Hippocampal formation (tissue), 2 donors: ENCODE measurements around the gene PARP6.

ENCODE experiments used
- DNase-seq, 2 donors: peaks; one replicate each; lab custom pipeline; 2025; lab: John Stamatoyannopoulos, UW

The PARP6 gene, protein sequence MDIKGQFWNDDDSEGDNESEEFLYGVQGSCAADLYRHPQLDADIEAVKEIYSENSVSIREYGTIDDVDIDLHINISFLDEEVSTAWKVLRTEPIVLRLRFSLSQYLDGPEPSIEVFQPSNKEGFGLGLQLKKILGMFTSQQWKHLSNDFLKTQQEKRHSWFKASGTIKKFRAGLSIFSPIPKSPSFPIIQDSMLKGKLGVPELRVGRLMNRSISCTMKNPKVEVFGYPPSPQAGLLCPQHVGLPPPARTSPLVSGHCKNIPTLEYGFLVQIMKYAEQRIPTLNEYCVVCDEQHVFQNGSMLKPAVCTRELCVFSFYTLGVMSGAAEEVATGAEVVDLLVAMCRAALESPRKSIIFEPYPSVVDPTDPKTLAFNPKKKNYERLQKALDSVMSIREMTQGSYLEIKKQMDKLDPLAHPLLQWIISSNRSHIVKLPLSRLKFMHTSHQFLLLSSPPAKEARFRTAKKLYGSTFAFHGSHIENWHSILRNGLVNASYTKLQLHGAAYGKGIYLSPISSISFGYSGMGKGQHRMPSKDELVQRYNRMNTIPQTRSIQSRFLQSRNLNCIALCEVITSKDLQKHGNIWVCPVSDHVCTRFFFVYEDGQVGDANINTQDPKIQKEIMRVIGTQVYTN

DNA sequence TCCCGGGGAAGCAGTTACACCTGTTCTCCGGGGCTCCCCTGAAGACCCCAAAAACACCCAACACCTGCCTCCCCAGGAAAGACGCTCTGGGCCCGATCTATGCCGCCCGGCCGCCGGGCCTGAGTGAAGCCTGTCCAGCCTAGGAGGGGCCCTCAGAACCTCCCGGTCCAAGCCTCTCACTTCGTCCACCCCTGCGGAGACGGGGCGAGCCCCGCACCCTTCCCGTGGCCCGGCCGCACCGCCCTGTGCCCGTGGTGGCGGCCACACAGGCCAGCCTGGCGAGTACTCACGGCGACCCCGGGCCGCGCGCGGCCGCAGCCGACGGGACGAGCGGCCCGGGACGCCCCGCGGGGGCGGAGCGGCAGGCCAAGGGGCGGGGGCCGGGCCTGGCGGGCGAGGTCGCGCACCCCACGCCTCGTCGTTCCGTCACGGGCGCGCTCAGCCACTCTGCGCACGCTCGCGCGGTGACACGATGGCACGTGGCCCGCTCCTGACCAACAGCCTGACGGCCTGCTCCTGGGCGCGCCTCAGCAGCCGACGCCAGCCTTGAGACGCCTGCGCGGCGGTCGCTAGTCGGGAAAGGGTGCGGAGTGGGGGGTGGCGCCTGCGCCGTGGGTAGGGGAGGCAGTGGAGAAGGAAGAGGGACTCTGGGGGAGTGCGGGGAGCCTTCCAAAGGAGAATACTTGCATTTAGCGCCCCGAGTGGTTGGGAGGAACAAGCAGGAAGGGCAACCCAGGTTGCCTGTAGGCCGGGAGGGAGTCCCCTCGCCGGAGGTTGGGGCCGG is at the start of gene PARP6:
Gene PARP6, minus strand, starts transcription at position 342 of the 784 bp plus-strand sequence. CDS start 5,077 bp downstream, outside the sequence.
- peak; percentile 97 to 98 for DNase-seq

DNA sequence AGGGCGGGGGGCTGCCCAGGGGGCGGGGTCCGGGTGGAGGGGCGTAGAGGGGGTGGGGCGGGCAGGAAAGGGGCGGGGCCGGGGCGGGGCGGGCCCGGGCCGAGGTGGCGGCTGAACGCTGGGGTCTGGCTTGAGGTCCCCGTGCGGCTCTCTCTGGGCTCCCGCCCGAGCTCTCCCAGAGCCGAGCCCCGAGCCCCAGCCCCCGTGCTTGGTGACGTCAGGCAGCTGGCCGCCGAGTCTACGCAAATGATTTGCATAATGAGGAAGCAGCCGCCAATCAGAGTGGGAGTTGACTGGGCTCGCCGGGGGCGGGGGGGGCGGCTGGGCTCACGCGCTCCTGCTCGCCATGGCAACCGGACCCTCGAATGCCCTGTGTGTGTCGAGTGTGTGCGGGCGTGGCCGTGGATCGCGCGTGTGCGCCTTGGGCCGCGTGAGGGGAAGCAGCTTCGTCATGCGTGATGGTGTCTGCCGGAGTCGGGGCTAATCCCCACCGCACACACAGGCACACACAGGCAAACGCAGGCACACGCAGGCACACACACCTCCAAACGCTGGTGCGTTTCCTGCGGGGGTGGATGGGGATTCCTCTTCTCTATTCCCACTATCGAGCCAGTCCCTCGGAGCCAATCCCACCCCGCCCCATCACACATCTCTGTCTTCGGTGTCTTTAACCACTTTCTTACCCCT is 47.8 kb upstream of the PARP6 start, which contains the start of gene CELF6:
Gene CELF6, minus strand, starts transcription at position 173 of the 687 bp plus-strand sequence. CDS start 283 bp downstream, outside the sequence.
- peak; percentile 59 to 60 for DNase-seq

DNA sequence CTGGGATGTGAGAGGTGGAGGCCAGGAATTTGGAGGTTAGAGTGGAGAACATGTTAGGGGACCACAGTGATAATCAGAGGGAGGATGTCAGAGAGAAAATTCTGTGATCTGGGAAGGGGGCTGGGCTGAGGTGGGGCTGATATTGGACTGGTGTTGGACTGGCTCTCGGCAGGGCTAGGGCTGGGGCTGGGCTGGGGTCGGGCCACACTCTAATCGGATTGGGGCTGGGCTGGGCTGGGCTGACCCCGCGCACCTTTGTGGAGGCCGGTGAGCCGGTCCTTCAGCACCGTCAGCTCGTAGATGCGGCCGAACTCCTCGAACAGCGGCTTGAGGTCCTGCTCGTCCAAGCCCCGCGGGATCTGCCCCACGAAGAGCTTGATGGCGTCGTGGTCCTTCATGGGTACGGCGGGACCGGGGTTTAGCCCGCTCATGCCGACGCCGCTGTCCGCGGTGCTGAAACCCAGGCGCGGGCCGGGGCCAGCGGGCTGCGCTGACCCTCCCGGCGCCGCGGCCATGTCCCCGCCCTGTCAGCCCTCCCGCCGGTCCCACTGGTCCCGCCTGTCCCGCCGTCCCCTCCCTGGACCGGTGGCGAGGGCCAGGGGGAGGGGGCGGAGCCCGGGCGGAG is 47.1 kb upstream of the PARP6 start:
- peak in 1 of 2 donors; percentile 60 for DNase-seq

DNA sequence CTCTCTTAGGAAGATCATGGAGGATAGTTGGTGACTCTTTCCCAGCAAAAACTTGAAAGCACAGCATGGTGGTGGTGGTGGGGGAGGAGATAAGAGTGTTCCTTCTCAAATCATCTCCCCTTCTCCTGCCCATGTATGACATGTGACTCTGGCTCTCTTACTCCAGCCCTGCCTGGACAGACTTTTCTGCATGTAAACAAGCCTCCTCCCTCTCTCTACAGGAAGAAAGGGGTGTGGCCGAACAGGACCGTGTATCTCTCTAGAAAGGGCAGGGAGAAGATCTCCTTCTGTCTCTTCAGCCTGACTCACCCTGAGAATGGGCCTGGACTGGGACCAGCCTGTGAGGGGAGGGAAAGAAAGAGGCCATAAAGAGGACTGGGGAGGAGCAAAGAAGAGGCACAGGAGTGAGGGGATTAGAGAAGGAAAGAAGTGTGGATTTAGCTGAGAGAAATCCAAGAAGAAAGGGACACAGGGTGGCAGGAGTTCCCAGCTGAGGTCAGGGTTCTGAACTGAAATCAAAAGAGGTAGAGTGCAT is 46.1 kb upstream of the PARP6 start:
- no peak for DNase-seq

DNA sequence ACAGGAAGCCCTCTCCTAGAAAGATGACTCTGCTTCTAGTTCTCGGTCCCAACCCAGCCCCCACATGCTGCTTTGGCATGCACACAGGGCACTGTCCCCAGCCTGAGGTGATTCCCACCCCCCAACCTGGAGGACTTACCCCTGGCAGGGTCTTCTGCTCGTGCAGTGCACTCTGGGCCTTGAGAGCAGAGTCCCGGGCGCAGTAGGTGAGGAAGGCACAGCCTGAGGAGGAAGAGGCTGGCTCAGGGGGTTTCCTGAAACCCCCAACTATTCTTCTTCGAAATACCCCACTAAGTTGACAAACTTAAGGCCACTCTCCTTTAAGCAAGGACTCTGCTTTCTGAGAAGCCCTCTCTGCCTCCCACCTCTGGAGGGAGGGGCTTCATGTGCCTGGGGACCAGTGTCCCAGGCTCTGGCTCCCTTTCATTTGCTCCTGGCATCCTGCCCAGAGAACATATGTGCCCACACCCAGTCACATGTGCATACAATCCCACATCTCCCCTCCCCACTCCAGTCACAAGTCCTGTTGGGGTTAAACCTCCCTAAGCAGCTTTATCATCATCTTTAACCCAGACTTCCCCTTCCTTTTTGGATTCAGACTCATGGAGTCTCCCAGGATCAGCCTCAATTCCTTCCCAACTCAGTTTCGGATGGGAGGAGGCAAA is 43.5 kb upstream of the PARP6 start:
- DNase-seq, result no peak

DNA sequence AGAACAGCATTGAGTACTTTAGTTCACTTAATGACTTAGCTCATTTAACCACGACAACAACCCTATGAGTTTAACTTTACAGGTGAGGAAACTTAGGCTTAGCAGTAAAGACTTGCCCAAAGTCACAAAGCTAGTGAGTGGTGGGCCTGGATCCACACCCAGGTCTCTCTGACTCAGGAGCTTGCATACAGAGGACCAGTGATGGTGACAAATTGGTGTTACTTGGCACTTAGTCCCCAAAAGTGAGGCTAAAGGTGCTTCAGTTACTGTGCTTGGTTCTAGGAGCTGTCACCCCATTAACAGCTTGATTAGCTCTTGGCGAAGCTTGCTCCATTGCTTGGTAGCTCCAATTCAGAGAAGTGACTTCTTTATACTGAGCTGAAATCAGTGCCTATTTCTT is 41.5 kb upstream of the PARP6 start:
- no peak for DNase-seq

DNA sequence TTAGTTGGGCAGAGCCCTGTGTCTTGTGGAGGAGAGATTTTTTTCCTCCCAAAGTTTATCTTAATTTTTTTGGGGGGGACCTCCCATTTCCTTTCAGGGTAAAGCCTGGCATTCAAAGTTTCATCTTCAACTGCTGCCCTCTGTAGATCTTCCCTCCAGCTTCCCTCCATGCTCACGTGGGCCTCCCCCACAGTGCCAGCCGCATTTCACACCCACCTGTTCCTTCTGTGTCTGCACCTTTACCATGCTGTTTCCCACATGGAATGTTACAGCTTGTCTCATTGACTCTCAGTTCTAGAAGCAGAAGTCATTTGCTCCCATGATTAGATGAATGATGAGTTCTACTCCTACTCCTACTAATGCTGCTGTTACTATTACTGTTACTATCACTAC is 41.1 kb upstream of the PARP6 start:
- DNase-seq, result no peak

DNA sequence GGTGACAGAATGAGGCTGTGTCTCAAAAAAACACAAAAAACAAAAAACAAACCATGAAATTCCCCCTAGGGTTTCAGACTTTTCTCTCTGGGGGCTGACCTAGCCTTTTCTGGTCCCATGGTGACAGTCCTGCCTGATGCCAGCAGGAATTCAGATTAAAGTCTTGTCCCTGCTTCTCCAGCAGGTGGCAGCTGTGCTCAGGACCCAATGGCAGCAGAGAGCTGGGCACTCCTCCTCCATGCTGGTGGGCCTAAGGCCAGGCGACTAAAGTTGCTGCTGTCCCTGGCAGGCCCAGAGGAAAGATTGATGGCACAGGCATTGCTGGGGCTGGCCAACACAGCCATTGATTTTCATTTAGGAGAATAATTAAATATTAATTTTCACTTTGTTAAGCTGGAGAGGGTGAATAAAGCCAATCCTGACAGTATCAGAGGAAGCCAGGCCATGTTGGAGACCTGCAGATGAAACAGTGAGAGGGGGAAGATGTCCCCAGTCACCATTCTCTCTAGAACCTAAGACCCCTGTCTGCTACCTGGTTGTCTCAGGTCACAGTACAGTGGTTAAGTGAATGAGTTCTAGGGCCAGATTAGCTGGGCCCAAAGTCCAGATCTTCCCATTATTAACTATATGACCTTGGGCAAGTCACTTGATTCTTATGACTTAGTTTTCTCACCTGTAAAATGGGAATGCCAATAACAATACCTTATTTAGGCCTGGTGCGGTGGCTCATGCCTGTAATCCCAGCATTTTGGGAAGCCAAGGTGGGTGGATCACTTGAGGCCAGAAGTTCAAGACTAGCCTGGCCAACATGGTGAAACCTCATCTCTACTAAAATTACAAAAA is 40.5 kb upstream of the PARP6 start:
- peak in 1 of 2 donors; percentile 37 for DNase-seq

DNA sequence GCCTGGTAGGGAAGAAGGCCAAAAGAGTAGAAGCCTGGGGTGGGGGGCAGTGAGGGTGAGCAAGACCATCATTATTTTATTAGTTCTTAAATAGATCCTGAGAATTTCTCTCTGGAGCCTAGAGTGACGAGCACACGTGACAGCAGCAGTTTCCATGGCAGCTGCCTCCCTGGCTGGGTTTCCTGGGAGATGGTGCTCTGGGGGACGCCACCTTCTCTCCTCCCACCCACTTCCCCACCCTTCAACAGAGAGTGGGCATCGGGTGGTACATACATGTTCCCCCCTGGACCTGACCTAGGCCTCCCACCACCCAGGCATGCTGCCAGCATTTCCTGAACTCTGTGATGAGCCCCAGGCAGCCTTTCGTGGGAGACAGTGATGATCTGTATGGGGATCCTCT is 34.7 kb upstream of the PARP6 start:
- DNase-seq, result no peak

DNA sequence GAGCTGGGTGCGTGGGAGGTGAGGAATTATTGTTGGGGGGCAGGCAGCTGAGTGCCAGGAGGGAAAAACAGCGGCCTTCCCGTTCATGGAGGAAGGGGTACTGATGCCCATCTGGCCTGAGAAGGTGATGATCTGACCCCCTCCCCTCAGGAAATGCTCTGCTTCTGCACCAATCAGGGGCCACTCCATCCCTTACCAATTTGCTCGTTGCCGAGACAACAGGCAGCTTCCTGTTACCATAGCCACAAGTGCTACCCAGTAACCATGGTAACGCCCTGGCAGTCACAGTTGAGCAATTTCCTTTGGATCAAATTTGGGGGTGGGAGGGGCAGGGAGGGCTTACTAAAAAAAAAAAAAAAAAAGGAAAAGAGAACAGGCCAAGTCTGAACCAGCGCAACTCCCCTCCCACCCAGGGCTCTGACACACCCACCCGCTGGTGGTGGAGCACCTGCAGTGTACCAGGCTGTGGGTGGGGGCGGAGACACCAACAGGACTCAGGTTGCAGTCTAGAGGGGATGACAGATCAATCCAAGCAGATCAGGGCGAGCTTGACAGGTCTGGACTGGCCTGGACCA is 33.9 kb upstream of the PARP6 start:
- DNase-seq, result peak in 1 of 2 donors; percentile 31

DNA sequence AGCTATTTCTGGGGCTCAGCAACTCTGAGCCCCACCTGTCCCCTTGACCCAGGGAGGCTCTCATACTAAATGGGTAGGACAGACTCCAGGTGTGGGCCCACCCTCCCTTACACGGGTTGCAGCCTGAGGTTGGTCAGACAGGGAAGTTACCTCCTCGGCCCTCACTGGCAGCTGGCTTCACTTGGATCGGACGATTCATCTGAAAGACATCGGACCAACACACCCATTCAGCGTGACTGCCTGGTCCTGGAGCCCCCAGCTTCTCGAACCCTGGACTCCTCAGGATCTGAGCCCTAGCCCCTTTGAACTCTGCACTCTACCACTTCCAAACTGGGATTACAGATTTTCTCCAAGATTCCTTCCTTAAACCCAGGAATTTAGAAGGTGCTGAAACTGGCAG is 32.2 kb upstream of the PARP6 start:
- no peak for DNase-seq

DNA sequence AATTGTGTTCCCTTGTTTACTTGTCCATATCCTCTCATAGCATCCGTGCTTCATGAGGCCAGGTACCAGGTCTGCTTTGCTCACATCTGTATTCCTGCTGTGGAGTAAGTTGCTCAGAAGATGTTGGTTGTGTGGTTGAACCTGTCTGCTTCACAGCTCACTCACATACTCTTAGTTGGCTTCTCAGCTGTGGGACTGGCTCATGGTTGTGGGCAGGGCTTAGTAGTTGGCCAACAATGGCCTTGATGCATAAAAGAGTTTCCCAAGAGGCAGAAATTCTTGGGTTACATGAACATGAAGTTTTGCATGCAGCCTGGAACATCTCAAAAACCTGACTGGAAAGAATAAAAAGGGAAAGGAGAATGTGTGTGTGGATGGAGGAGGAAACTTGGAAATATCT is 30.6 kb upstream of the PARP6 start:
- DNase-seq, result no peak

DNA sequence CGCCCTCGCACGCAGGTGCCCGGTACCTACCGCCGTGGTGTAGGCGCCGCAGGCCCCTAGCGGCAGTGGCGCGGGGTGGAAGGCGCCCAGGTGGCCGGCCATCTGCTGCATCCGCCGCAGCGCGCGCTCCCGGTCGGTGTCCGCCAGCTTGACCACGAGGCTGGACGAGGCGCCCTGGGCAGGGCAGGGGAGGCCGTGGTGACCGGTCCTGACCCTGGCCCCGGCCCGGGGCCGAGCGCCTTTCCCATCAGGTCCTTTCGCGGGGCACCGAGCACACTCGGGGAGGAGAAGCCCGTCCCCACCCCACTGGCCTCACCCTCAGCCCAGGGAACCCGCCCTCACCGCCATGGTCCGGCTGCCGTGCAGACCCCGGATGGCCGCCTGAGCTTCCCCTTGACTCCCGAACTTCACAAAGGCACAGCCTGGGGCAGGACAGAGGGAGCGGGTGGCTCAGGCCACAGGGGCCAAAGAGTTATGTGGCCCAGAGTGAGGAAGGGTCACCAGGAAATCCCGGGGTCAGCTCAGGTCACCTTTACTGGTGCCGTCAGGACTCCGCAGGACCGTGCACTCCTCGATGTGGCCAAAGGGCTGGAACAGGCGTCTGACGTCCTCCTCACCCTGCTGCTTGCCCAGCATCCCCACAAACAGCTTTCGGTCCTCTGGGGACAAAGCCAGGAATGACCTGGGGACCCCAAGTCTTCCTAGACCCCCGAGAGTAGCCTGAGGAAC is 17.4 kb upstream of the PARP6 start:
- DNase-seq, result no peak

DNA sequence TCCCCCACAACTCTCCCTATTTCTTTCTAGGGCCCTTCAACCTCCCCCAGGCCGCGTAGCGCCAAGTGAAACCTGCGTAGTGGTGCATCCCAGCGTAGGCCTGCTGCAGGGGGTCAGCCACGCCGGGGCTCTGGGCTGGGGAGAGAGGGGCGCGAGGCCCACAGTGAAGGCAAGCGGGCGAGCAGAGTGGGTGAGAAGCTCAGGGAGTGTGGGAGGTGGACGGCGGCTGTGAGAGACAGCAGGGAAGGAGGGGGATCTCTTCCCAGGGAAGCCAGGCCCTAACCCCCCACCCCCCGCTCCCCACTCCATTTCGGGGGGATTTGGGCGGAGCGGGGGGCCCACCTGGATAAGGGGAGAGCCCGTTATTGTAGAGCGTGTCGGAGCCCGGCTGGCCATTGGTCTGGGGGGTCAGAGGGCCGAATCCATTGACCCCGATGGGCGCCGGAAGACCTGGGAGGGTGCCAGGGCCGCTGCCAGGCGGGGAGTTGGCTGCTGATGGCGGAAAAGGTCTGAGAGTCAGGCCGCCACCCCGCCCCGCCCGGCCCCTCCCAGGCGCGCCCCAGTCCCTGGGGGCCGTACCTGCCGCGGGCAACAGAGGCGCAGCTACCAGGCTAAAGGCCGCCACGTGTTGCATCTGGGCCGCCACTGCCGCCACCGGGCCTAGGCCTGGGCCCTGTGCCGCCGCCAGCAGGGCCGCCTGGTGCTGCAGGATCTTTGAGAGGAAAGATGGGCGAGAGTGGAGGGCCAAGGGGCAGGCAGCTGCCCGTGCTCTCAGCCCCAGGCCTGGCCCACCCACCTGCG is 16.6 kb upstream of the PARP6 start:
- no peak for DNase-seq

DNA sequence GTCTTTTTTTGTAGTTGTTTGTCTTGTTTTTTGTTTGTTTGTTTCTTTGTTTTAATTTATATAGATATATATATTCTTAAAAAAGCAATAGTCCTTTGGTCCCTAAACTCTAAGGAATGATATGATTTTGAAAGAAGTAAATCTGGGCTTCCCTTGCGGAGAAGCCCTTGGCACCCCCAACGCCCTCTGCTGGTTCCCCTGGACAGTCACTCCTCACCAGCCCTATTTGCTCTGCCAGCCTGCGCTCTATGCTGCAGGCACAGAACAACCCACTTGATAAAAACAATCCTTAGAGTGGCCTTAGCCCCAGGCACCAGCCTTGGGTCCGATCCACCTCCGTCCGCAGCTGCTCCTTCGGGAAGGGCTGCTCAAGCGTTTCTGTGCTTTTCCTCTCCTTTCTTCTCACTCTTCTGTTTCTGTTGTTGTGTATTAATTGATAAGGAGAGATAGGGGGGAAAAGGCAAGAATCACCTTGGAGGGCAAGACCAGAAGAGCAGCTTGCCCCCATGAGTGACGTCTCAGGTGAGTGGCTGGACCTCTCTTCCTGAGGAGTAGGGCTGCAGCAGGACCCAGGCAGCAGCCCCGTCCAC is 13.7 kb upstream of the PARP6 start:
- no peak for DNase-seq

DNA sequence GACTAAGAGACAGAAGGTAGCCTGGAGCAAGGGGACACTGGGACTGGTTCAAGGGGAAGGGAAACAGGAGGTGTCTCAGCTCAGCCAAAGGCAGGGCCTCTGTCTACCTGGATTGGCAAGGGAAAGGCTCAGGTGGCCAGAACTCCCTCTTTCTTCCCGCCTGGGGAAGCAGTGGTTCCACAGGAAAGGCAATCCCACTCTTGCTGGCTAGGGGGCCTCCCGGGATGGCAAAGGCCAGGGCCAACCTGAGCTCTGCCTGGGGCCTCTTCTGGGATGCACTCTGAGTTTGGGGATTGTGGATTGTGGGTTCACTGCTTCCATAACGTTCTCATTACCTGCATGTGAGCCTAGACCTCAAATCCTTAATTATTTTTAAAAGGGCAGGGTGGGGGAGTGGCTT is 13.0 kb upstream of the PARP6 start:
- no peak for DNase-seq

DNA sequence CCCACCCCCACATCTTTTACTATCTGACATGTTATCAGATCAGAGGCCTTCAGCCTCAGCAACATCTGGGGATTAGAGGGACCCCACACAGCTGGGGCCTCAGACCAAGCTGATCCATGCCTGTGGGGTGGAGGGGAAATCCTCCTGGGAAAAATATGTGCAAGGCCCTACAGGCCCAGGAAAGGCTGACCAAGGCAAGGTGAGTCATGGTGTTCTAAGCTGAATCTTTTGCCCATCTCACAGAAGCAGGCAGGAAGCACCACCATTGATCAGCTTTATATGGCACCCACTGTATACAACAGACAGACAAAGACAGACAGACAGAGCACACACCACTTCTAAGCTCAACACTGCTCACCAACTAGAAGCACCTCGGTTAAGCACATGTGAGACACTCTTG is 12.4 kb upstream of the PARP6 start:
- DNase-seq, result no peak
